Activated T-helper 17 cell treated with anti-CD3 and anti-CD28 coated beads, Interleukin-2, amount 50 U/mL, for 72 hours (primary cell): ENCODE data around the gene ROR2. TPM values are rescaled to one million over a fixed set of nuclear protein-coding genes. Genes with fewer than 3 reads are reported as not detected.

Source experiments
- ATAC-seq: fragments of 150-1000 bp; cut with Tn5 transposase; replicated peaks from 2 replicates; pipeline ENCODE4 v1.10.0; 2021; ENCODE audit warnings: mild to moderate bottlenecking, moderate library complexity
- H3K27ac Mint-ChIP-seq: one replicate; pipeline ENCODE4 v1.8.0; 2022; ENCODE audit warnings: mixed read lengths
- H3K27me3 Mint-ChIP-seq: one replicate; pipeline ENCODE4 v1.8.0; 2022; ENCODE audit warnings: mixed read lengths
- H3K36me3 Mint-ChIP-seq: one replicate; pipeline ENCODE4 v1.8.0; 2022; ENCODE audit warnings: low read depth, mild to moderate bottlenecking, mixed read lengths
- H3K4me1 Mint-ChIP-seq: one replicate; pipeline ENCODE4 v1.8.0; 2022; ENCODE audit warnings: mixed read lengths
- H3K4me3 Mint-ChIP-seq: one replicate; pipeline ENCODE4 v1.8.0; 2022; ENCODE audit warnings: mild to moderate bottlenecking, mixed read lengths
- H3K9me3 Mint-ChIP-seq: one replicate; pipeline ENCODE4 v1.8.0; 2022; ENCODE audit warnings: mixed read lengths
- total RNA-seq, 2 donors: library from RNA; stranded (reverse); gene quantifications; one replicate each; pipeline ENCODE4 v1.2.3, GENCODE V29; 2022

The ROR2 gene
- total RNA-seq, 2 donors from 2014 or later: 0.08 TPM; not detected in 1

DNA sequence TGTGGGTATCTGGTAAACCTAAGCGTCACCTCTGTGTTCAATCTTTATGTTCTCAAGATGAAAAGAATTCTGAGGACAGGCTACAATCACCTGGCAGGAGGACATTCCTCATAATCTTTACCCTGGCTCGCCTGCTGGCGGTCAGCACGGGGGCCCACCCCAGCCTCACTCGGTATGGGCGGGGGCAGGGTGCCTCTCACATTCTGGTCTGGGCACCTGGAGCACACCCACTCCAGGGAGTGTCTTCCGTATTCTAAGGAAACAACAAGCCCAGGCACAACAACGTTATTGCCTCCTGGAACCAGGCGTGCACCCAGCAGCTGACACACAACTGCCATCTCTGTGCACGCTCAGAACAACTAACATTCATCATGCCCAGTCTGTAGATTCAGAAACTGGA, 179.8 kb downstream of the ROR2 start:
- no peaks in the 10 kb centered on the region for H3K36me3 Mint-ChIP-seq
- H3K27ac Mint-ChIP-seq: no peak overlapping the region
- no peak for ATAC-seq
- no peak overlapping the region for H3K4me3 Mint-ChIP-seq
- no peaks in the 10 kb centered on the region for H3K9me3 Mint-ChIP-seq
- H3K27me3 Mint-ChIP-seq: peaks cover 34% of the 10 kb centered on the region
- H3K4me1 Mint-ChIP-seq: no peaks in the 10 kb centered on the region

DNA sequence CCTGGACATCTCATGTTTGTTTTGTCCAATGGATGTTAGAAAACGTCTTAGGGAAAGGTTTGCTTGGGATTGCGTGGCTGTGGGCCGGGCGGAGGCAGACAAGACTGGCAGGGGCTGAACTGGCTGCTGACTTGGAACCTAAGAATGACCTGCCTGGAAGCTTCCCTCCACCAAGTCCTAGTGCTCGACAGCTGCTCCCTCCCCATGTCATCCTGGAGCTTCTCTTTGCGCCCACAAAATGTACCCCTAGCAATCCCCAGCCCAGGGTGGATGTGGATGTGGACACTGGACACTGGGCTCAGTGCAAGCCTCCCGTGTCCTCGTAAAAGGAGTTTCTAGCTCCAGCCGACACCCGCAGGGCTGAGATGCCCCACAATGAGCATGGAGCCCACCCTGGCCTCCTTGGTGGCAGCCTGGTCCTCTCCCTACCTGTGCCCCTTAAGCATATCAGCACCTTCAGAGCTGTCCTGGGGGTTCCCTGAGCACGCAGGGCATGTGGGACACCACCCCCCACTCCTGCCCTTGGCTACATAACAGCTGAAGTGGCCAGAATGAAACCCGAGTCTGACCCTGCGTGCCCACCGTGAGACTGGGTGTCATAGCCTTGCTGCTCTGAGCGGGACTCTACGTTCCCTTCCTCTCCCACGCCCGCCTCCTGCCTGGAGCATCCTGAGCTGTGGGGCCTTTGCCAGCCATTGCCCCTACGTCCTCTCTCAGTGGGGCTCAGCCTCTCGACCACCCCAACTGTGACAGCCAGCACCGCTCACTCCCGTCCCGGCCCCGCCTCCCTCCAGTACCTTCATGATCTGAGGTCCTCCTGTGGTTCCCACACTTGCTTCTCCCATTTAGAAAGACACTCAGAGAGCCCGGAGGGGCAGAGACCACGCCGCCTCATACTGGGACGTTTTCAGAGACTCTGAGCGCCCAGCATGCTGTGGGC, 180.8 kb downstream of the ROR2 start:
- Mint-ChIP-seq H3K4me3 (no peak overlapping the region), H3K27me3 (peaks cover 41% of the 10 kb centered on the region), H3K27ac (no peak overlapping the region), H3K36me3 (no peaks in the 10 kb centered on the region), H3K4me1 (no peaks in the 10 kb centered on the region), H3K9me3 (no peaks in the 10 kb centered on the region)
- no peak for ATAC-seq

DNA sequence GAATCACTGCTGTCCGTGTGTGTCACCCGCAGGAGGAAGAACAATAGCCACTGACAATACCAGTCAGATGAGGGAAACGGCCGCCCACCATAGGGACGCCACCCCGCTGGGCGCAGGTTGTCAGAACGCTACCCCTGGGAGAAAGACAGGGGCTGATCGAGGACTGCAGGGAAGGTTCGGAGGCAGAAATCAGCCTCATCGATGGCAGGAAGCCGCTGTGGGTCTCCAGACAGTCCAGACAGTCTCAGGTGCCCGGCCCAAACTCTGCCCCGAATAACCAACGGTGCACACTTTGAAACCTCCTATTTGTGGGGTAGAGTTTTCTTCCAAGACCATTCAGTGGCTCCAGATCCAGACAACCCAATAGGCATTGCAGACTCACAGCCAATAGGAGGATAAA, 181.5 kb downstream of the ROR2 start:
- H3K27me3 Mint-ChIP-seq: peaks cover 39% of the 10 kb centered on the region
- H3K36me3 Mint-ChIP-seq: no peaks in the 10 kb centered on the region
- H3K9me3 Mint-ChIP-seq: no peaks in the 10 kb centered on the region
- H3K27ac Mint-ChIP-seq: no peak overlapping the region
- no peaks in the 10 kb centered on the region for H3K4me1 Mint-ChIP-seq
- no peak for ATAC-seq
- H3K4me3 Mint-ChIP-seq: no peak overlapping the region

DNA sequence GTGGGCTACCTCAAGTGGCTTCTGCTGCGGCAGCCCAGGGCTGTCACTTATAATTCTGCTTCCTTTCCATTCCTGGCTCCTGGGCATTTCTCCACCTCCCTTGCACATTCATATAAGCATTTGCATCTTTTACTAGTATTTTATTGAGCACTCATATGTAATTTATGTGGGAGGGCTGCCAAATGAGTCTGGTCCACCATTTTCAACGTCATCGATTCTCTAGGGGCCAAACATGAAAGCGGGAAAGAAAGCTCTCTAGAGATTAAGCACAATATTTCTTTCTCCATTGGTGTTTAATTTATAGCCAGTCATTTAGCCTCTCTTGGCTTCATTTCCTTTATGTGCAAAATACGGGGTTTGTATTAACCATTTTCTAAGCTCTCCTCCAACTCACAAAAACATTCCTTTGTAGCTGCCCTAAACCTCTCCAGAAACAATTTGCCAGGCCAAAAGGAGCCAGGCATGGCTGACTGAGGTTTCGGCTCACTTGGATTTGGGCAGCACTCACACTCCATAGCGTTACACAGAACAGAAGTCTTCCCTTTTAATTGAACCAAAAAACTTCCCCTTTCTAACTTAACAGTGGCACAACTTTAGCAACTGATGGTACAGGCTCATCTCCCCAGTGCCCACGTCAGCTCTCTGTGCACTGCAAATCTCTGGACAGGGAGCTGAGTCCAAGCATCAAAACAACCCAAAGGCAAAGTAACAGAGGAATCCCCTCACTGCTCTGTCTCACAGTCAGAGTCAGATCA, 183.5 kb downstream of the ROR2 start:
- no peak for ATAC-seq
- Mint-ChIP-seq H3K4me3 (no peak overlapping the region), H3K9me3 (peaks cover 7% of the 10 kb centered on the region), H3K4me1 (no peaks in the 10 kb centered on the region), H3K27me3 (peaks cover 38% of the 10 kb centered on the region), H3K27ac (no peak overlapping the region), H3K36me3 (no peaks in the 10 kb centered on the region)

DNA sequence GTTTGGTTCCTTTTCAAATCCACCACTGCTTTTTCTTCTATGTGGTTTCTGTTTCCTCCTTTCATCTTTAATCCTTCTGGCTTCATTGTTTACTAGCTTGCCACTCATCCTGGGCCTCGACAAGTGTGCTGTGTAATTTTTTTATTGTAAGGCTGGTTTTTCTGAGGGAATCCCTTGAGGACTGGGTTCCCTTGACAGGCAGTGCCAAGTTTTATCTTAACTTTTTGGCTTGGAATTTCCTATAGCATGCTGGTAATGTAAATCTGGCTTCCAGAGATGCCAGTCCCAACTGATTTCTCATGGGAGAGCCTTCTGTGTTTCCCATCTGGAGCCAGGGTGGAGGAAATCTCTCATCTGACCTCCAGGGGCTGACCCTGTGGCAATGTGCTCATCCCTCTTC, 184.7 kb downstream of the ROR2 start:
- H3K36me3 Mint-ChIP-seq: no peaks in the 10 kb centered on the region
- peaks cover 38% of the 10 kb centered on the region for H3K27me3 Mint-ChIP-seq
- no peaks in the 10 kb centered on the region for H3K4me1 Mint-ChIP-seq
- no peak overlapping the region for H3K27ac Mint-ChIP-seq
- H3K4me3 Mint-ChIP-seq: no peak overlapping the region
- no peak for ATAC-seq
- H3K9me3 Mint-ChIP-seq: peaks cover 7% of the 10 kb centered on the region

DNA sequence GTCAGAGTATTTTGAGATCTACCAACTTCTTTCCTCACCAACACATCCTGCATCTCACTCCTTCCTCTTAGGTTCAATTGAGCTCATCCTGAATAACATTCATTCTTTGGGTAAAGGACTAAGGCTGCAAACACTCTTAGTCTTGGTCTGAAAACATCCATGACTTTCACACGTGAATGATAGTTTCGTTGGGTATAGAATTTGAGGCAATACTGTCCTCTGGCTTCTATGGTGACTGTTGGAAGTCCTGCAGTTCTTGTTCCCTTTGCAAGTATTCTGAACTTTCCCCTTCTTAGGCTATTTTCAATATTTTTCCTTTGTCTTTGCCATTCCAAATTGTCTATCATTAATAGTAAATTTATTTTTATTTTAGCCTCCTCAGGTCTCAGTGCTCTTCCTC, 185.4 kb downstream of the ROR2 start:
- Mint-ChIP-seq H3K4me1 (no peaks in the 10 kb centered on the region), H3K36me3 (no peaks in the 10 kb centered on the region), H3K27ac (no peak overlapping the region), H3K27me3 (peaks cover 33% of the 10 kb centered on the region), H3K9me3 (peaks cover 7% of the 10 kb centered on the region), H3K4me3 (no peak overlapping the region)
- ATAC-seq: no peak

DNA sequence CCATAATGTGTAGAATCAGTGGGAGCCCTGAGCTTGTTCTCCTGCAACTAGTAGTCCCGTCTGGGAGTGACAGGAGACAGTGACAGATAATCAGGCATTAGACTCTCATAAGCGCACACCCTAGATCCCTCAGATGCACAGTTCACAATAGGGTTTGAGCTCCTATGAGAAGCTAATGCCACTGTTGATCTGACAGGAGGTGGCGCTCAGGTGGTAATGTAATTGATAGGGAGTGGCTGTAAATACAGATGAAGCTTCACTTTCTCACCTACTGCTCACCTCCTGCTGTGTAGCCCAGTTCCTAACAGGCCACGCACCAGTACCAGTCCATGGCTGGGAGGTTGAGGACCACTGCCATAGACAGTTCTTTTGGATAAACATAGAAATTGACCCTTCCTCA, 188.7 kb downstream of the ROR2 start:
- Mint-ChIP-seq H3K27ac (no peak overlapping the region), H3K9me3 (peaks cover 7% of the 10 kb centered on the region), H3K4me3 (no peak overlapping the region), H3K4me1 (no peaks in the 10 kb centered on the region), H3K27me3 (peaks cover 19% of the 10 kb centered on the region), H3K36me3 (no peaks in the 10 kb centered on the region)
- ATAC-seq: no peak

DNA sequence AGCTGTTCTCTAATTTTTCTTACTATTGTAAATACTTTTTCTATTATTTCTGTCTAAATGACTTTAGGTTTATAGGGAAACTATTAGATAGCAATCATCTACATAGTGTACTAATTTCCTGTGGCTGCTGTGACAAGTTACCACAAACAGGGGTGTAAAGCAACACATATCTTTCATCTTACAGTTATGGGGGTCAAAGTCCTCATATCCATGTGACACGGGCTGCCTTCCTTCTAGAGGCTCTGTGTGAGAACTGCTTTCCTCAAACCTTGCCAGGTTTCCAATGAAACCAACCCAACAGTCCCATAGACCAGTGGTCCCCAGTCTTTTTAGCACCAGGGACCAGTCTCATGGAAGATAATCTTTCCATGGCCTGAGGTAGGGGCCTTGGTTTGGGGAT, 189.1 kb downstream of the ROR2 start:
- Mint-ChIP-seq H3K27me3 (peaks cover 14% of the 10 kb centered on the region), H3K9me3 (peaks cover 7% of the 10 kb centered on the region), H3K36me3 (no peaks in the 10 kb centered on the region), H3K4me3 (no peak overlapping the region), H3K4me1 (no peaks in the 10 kb centered on the region), H3K27ac (no peak overlapping the region)
- no peak for ATAC-seq

DNA sequence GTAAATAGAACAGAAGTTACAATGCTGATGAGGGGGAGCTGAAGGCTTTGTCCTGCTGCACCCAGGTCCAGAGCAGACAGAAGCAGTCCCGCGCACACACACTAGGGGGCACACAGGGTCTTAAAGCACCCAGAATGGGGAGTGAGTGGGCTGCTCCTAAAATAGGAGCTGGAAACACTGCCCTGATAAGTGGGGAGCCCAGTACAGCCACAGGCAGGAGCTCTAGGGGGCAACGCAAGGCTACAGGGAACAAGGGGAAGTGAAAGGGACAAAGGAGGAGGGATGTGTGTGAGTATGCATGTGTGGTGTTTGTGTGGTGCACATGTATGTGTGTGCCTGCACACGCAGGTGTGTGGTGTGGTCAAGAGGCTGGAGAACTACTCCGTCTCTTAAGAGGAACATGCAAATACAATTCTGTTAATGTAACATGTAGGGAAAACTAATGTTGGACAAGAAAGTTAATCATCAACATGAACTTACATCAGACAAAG, 191.5 kb downstream of the ROR2 start:
- Mint-ChIP-seq H3K9me3 (peaks cover 7% of the 10 kb centered on the region), H3K4me1 (no peaks in the 10 kb centered on the region), H3K36me3 (no peaks in the 10 kb centered on the region), H3K27me3 (peaks cover 4% of the 10 kb centered on the region), H3K4me3 (no peak overlapping the region), H3K27ac (no peak overlapping the region)
- no peak for ATAC-seq

DNA sequence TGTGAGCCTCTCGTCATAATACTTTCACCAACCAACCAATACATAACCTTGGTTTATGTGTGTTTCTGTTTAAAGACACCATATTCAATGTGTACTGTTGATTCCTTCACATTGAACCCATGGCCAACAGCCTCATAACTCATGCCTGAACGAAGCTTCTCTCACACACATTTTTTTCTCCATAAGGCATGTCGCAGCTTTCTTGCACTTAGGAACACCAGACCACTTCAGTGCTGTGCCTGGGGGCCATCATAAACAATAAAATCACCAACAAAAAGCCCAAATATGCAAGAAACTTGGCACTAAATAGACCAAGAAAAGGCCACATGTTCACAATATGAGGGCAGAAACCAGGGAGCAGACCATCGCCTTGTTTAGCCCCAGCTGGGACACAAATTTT, 192.2 kb downstream of the ROR2 start:
- H3K4me3 Mint-ChIP-seq: no peak overlapping the region
- no peaks in the 10 kb centered on the region for H3K4me1 Mint-ChIP-seq
- no peak overlapping the region for H3K27ac Mint-ChIP-seq
- H3K36me3 Mint-ChIP-seq: no peaks in the 10 kb centered on the region
- H3K27me3 Mint-ChIP-seq: peaks cover 4% of the 10 kb centered on the region
- peaks cover 7% of the 10 kb centered on the region for H3K9me3 Mint-ChIP-seq
- no peak for ATAC-seq

DNA sequence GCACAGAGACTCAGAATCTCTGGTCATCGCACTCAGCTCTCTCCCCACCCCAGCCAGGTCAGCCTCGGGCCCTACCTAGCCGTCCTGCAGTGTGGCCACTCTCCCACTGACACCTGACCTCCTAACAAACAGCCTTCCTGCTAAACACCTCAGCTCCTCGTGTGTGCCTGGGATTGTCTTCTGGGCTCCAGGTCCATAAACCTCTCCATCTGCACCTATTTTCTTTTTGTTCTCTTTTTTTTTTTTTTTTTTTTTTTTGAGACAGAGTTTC, 193.6 kb downstream of the ROR2 start:
- Mint-ChIP-seq H3K27me3 (peaks cover 4% of the 10 kb centered on the region), H3K4me1 (no peaks in the 10 kb centered on the region), H3K9me3 (no peaks in the 10 kb centered on the region), H3K36me3 (no peaks in the 10 kb centered on the region), H3K27ac (no peak overlapping the region), H3K4me3 (no peak overlapping the region)
- ATAC-seq: no peak

DNA sequence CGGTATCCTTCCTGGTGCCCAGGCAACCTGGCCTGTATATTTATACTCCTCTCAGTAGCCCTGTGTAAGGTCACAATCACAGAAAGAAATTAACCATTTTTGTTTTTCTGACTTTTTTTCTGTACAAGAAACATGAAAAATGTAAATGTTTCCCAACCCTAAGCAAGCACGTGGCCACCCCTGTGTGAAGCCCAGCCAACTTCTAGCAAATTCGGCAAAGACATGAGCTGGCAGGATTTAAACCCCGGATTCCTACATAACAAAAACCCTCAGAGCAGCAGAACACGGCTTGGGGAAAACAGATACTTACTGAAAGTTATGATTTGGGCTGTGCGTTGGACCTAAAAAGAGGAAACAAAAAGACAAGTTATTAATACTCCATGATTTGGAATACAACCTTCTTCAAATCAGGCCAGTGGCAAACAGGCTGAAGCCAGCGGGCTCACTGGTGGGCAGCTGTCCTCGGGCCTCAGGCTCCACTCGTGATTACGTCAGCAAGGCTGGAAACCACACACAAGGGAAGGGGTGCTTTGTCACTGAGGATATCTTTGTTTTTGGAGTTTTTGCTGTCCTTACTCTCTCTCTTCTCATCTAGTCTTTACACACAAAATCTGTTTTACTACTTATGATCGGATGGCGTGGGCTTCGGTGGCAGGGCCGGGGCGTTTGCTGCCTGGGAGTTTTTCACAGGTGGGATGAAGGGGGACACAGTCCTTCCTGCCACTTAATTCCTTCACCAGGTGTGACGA, 194.1 kb downstream of the ROR2 start:
- Mint-ChIP-seq H3K9me3 (no peaks in the 10 kb centered on the region), H3K27ac (no peak overlapping the region), H3K4me3 (no peak overlapping the region), H3K4me1 (no peaks in the 10 kb centered on the region), H3K27me3 (peaks cover 4% of the 10 kb centered on the region), H3K36me3 (no peaks in the 10 kb centered on the region)
- no peak for ATAC-seq

DNA sequence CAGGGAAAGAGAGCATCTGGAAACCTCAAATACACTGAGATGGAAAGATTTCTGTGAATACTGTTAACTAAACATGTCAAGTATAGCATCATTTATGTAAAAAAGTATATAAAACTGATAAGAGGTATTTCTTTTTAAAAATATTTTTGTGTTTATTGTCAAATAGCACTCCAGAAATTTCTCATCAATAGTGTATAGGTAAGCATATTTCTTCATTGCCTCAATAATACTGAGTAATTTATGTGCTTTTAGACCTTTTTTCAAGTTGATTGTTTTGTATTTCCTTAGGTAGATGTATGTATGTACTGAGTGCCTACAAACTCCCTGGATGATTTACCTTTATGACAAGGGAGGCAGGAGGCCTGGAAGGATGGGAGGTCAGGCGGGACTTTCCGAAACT, 196.3 kb downstream of the ROR2 start:
- Mint-ChIP-seq H3K27me3 (peaks cover 11% of the 10 kb centered on the region), H3K4me1 (no peaks in the 10 kb centered on the region), H3K4me3 (no peak overlapping the region), H3K36me3 (no peaks in the 10 kb centered on the region), H3K27ac (no peak overlapping the region), H3K9me3 (no peaks in the 10 kb centered on the region)
- no peak for ATAC-seq

DNA sequence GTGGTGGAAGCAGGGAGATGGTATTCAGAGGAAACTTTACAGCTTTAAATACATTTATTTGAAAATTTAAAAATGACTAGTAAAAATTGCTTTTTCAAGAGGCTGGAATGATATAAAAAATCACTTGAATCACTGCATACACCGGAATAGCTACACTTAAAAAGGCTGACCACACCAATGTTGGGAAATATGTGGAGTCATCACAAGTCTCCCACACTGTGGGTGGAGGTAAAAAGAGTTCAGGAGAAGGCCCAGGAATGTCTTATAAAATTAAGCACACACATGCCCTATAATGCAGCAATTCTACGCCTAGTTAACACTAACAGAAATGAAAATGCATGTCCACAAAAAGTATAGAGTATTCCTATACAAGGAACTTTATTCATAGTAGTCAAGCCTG, 198.1 kb downstream of the ROR2 start:
- H3K4me3 Mint-ChIP-seq: no peak overlapping the region
- no peaks in the 10 kb centered on the region for H3K9me3 Mint-ChIP-seq
- peaks cover 7% of the 10 kb centered on the region for H3K27me3 Mint-ChIP-seq
- H3K36me3 Mint-ChIP-seq: no peaks in the 10 kb centered on the region
- H3K27ac Mint-ChIP-seq: no peak overlapping the region
- no peak for ATAC-seq
- no peaks in the 10 kb centered on the region for H3K4me1 Mint-ChIP-seq
